NCI-H1417 treated with DMSO at 0.1 percent for 48 hours (cell line): ENCODE measurements around the gene ERP29.
"Not testable (repeated sequence)": the region's sequence is repeated elsewhere in the genome, so short reads cannot be mapped to it uniquely, and the experiment has no call there.

Experiments used
- DNase-seq: peaks from one replicate; lab custom pipeline; 2025; lab: John Stamatoyannopoulos, UW

Gene ERP29

GRCh38 chr12:112035219-112035785 lies 22.1 kb downstream of the ERP29 start:
- DNase-seq, result no peak

GRCh38 chr12:112036614-112037013 lies 23.4 kb downstream of the ERP29 start:
- not testable (repeated sequence) for DNase-seq

GRCh38 chr12:112046003-112046402 lies 32.8 kb downstream of the ERP29 start:
- DNase-seq, result no peak

- DNase-seq, result no peak
Observed at GRCh38 chr12:112049351-112049750, 36.1 kb downstream of the ERP29 start.

- no peak for DNase-seq
Observed at GRCh38 chr12:112061137-112061536, 47.9 kb downstream of the ERP29 start.

GRCh38 chr12:112063273-112063672 lies 50.0 kb downstream of the ERP29 start:
- no peak for DNase-seq

- no peak for DNase-seq
Observed at GRCh38 chr12:112066566-112066965, 53.3 kb downstream of the ERP29 start.
